ENCODE results near the gene ATOH8. TPM values are rescaled to one million over a fixed set of nuclear protein-coding genes. Genes with fewer than 3 reads are reported as not detected.
"Not testable (repeated sequence)": the region's sequence is repeated elsewhere in the genome, so short reads cannot be mapped to it uniquely, and the experiment has no call there.

Gene ATOH8
- total RNA-seq, 1 experiment from 2014 or later: 0.81 TPM

- ChIA-PET POLR2A (interaction anchor here (0.5 to 0.6 kb wide), 2 partner anchors 58 to 175 kb away, joined by 3 read pairs; no protein-coding TSS in a partner anchor), CTCF (interaction anchor here (0.6 to 2.7 kb wide), 82 partner anchors 9 to 309 kb away, joined by 3 to 60 read pairs (median 4); partner anchors contain the start of genes ATOH8, POLR1A, PTCD3 and ST3GAL5)
- no peaks in the 10 kb centered on the region for H3K27me3 Mint-ChIP-seq (ENCODE audit: low read depth)
- DNase-seq (ENCODE audit: low spot score): peak; percentile 87
- H3K4me1 Mint-ChIP-seq: peaks cover 13% of the 10 kb centered on the region
- H3K4me3 Mint-ChIP-seq: no peak overlapping the region; the same call in 1 of the 2 replicates
- H3K36me3 Mint-ChIP-seq: no peaks in the 10 kb centered on the region
- ATAC-seq: peak; percentile 97
- no peak overlapping the region for H3K27ac Mint-ChIP-seq
- no peaks in the 10 kb centered on the region for H3K9me3 Mint-ChIP-seq
- no peak for TF ChIP-seq SOX15 (CRISPR knock-in tag; IDR thresholded peaks at IDR 0.05)
- TF ChIP-seq GABPB1 (CRISPR knock-in tag; IDR thresholded peaks at IDR 0.05): peak; percentile 53; the same call in 1 of the 2 replicates
- TF ChIP-seq FOXJ3 (CRISPR knock-in tag; IDR thresholded peaks at IDR 0.05; ENCODE audit: borderline replicate concordance): no peak
- no peak for TF ChIP-seq JAZF1 (CRISPR knock-in tag; IDR thresholded peaks at IDR 0.05)
- peak; percentile 62 for TF ChIP-seq CTCF (IDR thresholded peaks at IDR 0.05)
- TF ChIP-seq OVOL2 (CRISPR knock-in tag; IDR thresholded peaks at IDR 0.05; ENCODE audit: borderline replicate concordance): no peak
- TF ChIP-seq ZSCAN18 (CRISPR knock-in tag; IDR thresholded peaks at IDR 0.05): no peak
- TF ChIP-seq PREB (CRISPR knock-in tag; IDR thresholded peaks at IDR 0.05; ENCODE audit: borderline replicate concordance): no peak
- TF ChIP-seq NR3C1 (CRISPR knock-in tag; conservative IDR thresholded peaks at IDR 0.05; ENCODE audit: low read depth): no peak
Measured at GRCh38 chr2:85826990-85827878, 73.4 kb downstream of the ATOH8 start.

- TF ChIP-seq ZNF423 (CRISPR knock-in tag; IDR thresholded peaks at IDR 0.05) (peak; percentile 35; the same call in 1 of the 2 replicates), CREM (CRISPR knock-in tag; IDR thresholded peaks at IDR 0.05) (no peak), GABPB1 (CRISPR knock-in tag; IDR thresholded peaks at IDR 0.05) (no peak)
- ChIA-PET POLR2A (interaction anchor here (0.5 to 0.6 kb wide), 2 partner anchors 59 to 175 kb away, joined by 3 read pairs; no protein-coding TSS in a partner anchor), CTCF (interaction anchor here (0.6 to 2.7 kb wide), 83 partner anchors 8 to 541 kb away, joined by 3 to 60 read pairs (median 4); partner anchors contain the start of genes ATOH8, POLR1A, PTCD3 and ST3GAL5)
- H3K27ac Mint-ChIP-seq: no peak overlapping the region
- peaks cover 13% of the 10 kb centered on the region for H3K4me1 Mint-ChIP-seq
- no peaks in the 10 kb centered on the region for H3K36me3 Mint-ChIP-seq
- no peaks in the 10 kb centered on the region for H3K9me3 Mint-ChIP-seq
- DNase-seq (ENCODE audit: low spot score) (no peak), ATAC-seq (peak; percentile 10)
- no peak overlapping the region for H3K4me3 Mint-ChIP-seq
- H3K27me3 Mint-ChIP-seq (ENCODE audit: low read depth): no peaks in the 10 kb centered on the region
Measured at GRCh38 chr2:85827879-85828569, 74.2 kb downstream of the ATOH8 start.

- Mint-ChIP-seq H3K4me3 (no peak overlapping the region), H3K36me3 (no peaks in the 10 kb centered on the region), H3K4me1 (peaks cover 13% of the 10 kb centered on the region), H3K9me3 (no peaks in the 10 kb centered on the region), H3K27me3 (ENCODE audit: low read depth) (no peaks in the 10 kb centered on the region), H3K27ac (no peak overlapping the region)
- no peak for TF ChIP-seq ATF6 (CRISPR knock-in tag; IDR thresholded peaks at IDR 0.05)
- TF ChIP-seq NFE2L1 (CRISPR knock-in tag; IDR thresholded peaks at IDR 0.05): no peak
- TF ChIP-seq GABPB1 (CRISPR knock-in tag; IDR thresholded peaks at IDR 0.05): peak; percentile 88
- no peak for DNase-seq (ENCODE audit: low spot score)
- POLR2A ChIA-PET: no interaction called here
- no peak for ATAC-seq
- CTCF ChIA-PET: interaction anchor here (2.1 to 2.6 kb wide), 4 partner anchors 10 to 286 kb away, joined by 6 to 25 read pairs (median 21); no protein-coding TSS in a partner anchor
Measured at GRCh38 chr2:85828725-85829124, 74.9 kb downstream of the ATOH8 start.

GRCh38 chr2:85829394-85829793 lies 75.6 kb downstream of the ATOH8 start:
- H3K4me3 Mint-ChIP-seq; H3K9me3 Mint-ChIP-seq; H3K36me3 Mint-ChIP-seq; ATAC-seq; DNase-seq (ENCODE audit: low spot score); H3K27ac Mint-ChIP-seq; H3K27me3 Mint-ChIP-seq (ENCODE audit: low read depth); POLR2A ChIA-PET: not testable (repeated sequence)
- H3K4me1 Mint-ChIP-seq: peaks cover 13% of the 10 kb centered on the region
- CTCF ChIA-PET: interaction anchor here (1.5 to 2.5 kb wide), 2 partner anchors 44 to 60 kb away, joined by 4 to 19 read pairs; partner anchors contain the start of gene ST3GAL5
